ENCODE data around the gene RASGEF1C.

GRCh38 chr5:180060192-180060591, 148.8 kb downstream of the RASGEF1C start:
- TF ChIP-seq CTCF (IDR thresholded peaks at IDR 0.05) (no peak), POLR2A (IDR thresholded peaks at IDR 0.05) (no peak)
